A673 (cell line): ENCODE results near the gene MAT2A.

Experiments
- EZH2 ChIP-seq: fragments of 200-600 bp; sonication (generic); IDR thresholded peaks from 2 replicates; pipeline ENCODE4 v1.6.1; 2017; ENCODE audit warnings: borderline replicate concordance, low read depth, mild to moderate bottlenecking, mixed read lengths, antibody characterized with exemption, low read length; ENCODE audit not compliant: poor library complexity, severe bottlenecking
- TF ChIP-seq, protein P1 (sequence below): fragments of 300-800, 200-600 bp; sonication (generic); conservative IDR thresholded peaks from 2 replicates; pipeline ENCODE4 v1.5.1; 2017; ENCODE audit warnings: low read depth, mild to moderate bottlenecking, antibody characterized with exemption, low read length, moderate library complexity, mixed read lengths

DNA sequence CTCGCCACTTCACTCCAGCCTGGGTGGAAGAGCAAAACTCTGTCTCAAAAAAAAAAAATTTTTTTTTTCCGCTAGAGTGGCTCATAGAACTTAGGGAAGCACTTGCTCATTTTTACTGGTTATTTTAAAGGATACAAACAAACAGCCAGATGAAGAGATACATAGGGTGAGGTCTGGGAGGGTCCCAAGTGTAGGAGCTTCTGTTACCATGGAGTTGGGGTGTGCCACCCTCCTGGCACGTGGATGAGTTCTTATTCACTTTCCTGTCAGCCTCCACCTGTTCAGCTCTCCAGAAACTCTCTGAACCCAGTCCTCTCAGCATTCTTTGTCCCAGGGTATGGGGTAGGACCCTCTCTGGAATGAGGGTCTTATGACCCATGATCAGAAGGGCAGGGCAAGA lies 4.9 kb upstream of the MAT2A start:
- TF ChIP-seq, protein P1, sequence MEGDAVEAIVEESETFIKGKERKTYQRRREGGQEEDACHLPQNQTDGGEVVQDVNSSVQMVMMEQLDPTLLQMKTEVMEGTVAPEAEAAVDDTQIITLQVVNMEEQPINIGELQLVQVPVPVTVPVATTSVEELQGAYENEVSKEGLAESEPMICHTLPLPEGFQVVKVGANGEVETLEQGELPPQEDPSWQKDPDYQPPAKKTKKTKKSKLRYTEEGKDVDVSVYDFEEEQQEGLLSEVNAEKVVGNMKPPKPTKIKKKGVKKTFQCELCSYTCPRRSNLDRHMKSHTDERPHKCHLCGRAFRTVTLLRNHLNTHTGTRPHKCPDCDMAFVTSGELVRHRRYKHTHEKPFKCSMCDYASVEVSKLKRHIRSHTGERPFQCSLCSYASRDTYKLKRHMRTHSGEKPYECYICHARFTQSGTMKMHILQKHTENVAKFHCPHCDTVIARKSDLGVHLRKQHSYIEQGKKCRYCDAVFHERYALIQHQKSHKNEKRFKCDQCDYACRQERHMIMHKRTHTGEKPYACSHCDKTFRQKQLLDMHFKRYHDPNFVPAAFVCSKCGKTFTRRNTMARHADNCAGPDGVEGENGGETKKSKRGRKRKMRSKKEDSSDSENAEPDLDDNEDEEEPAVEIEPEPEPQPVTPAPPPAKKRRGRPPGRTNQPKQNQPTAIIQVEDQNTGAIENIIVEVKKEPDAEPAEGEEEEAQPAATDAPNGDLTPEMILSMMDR = no peak
- no peak for TF ChIP-seq EZH2
